Type B pancreatic cell (in vitro differentiated cells): ENCODE measurements around the gene TEX26. TPM values are rescaled to one million over a fixed set of nuclear protein-coding genes. Genes with fewer than 3 reads are reported as not detected.
A peak's percentile ranks its signal among the peaks of the same experiment; 100 is the strongest.

Experiments
- DNase-seq: peaks from one replicate; pipeline ENCODE4 v3.0.0; 2021; ENCODE audit warnings: mixed read lengths; ENCODE audit not compliant: unreplicated experiment; ENCODE audit errors: extremely low spot score
- H3K27ac Mint-ChIP-seq: 2 replicates; pipeline ENCODE4 v1.8.0; 2021; ENCODE audit warnings: mild to moderate bottlenecking, mixed read lengths
- H3K27me3 Mint-ChIP-seq: 2 replicates; pipeline ENCODE4 v1.8.0; 2021; ENCODE audit warnings: mixed read lengths
- H3K36me3 Mint-ChIP-seq: 2 replicates; pipeline ENCODE4 v1.8.0; 2021; ENCODE audit warnings: mixed read lengths
- H3K4me1 Mint-ChIP-seq: one replicate; pipeline ENCODE4 v1.8.0; 2021; ENCODE audit warnings: mixed read lengths; ENCODE audit not compliant: unreplicated experiment
- H3K4me3 Mint-ChIP-seq: 2 replicates; pipeline ENCODE4 v1.8.0; 2021; ENCODE audit warnings: mild to moderate bottlenecking, mixed read lengths
- H3K9me3 Mint-ChIP-seq: 2 replicates; pipeline ENCODE4 v1.8.0; 2021; ENCODE audit warnings: mixed read lengths
- total RNA-seq: library from RNA; stranded (reverse); gene quantifications from 2 replicates; pipeline ENCODE4 v1.2.1, GENCODE V29; 2021; ENCODE audit warnings: low replicate concordance
- TF ChIP-seq, protein P1 (sequence below): fragments of 200-600 bp; sonication (generic); conservative IDR thresholded peaks from 2 replicates; pipeline ENCODE4 v1.5.0; 2021; ENCODE audit warnings: antibody characterized with exemption, mild to moderate bottlenecking

The TEX26 gene
- total RNA-seq, 1 donor from 2014 or later, result not detected

DNA sequence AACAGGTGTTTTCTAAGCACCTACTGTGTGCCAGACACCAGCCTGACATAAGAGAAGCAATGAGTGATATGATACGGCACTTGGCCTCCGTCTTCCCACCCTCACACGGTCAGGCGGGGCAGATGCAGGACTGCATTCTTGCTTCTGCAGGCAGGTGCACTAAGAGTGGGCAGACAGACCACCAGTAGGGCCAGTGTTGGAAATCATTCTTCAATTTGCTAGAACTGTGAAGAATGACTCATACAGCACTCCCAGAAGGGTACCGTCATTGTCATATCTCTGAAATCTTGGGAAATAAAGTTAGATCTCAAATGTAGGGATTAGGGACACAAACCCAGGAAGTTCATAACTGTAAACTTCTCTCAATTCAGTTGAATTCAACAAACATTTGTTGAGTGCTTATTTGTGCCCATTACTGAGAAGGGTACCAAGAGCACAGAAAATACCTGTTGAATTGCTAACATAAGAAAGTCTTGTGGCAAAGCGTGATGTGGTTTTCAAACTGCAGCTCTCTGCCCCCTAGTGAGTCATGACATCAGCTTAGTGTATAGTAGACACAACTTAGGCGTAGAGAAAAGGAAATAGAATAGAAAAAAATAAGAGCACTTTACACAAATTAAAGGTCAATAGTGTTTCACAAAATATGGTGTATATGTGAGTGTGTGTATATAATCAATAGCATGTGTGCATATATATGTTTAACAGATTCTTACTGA lies 76.1 kb downstream of the TEX26 start:
- H3K9me3 Mint-ChIP-seq, result no peaks in the 10 kb centered on the region
- TF ChIP-seq, protein P1, sequence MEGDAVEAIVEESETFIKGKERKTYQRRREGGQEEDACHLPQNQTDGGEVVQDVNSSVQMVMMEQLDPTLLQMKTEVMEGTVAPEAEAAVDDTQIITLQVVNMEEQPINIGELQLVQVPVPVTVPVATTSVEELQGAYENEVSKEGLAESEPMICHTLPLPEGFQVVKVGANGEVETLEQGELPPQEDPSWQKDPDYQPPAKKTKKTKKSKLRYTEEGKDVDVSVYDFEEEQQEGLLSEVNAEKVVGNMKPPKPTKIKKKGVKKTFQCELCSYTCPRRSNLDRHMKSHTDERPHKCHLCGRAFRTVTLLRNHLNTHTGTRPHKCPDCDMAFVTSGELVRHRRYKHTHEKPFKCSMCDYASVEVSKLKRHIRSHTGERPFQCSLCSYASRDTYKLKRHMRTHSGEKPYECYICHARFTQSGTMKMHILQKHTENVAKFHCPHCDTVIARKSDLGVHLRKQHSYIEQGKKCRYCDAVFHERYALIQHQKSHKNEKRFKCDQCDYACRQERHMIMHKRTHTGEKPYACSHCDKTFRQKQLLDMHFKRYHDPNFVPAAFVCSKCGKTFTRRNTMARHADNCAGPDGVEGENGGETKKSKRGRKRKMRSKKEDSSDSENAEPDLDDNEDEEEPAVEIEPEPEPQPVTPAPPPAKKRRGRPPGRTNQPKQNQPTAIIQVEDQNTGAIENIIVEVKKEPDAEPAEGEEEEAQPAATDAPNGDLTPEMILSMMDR, result no peak
- H3K27me3 Mint-ChIP-seq, result peaks cover 21% of the 10 kb centered on the region
- H3K27ac Mint-ChIP-seq, result no peak overlapping the region
- peaks cover 22% of the 10 kb centered on the region for H3K4me1 Mint-ChIP-seq
- no peak for DNase-seq
- no peaks in the 10 kb centered on the region for H3K36me3 Mint-ChIP-seq
- no peak overlapping the region for H3K4me3 Mint-ChIP-seq

DNA sequence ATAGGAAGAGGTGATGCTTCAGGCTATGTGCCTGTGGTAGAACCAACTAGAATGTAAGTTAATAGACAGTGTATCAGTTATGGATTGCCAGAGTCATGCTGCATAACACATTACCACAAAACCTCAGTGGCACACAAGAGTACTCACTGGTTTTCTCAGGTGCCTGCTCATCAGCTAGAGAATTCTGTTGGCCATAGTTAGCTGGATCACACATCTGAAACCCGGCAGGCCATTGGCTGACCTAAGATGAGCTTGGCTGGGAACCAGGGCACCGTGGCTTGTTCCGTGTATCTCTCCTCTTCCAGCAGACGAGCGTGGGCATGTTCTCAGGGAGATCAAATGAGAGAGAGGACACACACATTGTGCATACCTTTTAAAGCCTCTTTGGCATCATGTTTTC lies 76.7 kb downstream of the TEX26 start:
- Mint-ChIP-seq H3K27me3 (peaks cover 21% of the 10 kb centered on the region), H3K9me3 (no peaks in the 10 kb centered on the region), H3K27ac (no peak overlapping the region), H3K4me1 (peaks cover 26% of the 10 kb centered on the region), H3K4me3 (no peak overlapping the region), H3K36me3 (no peaks in the 10 kb centered on the region)
- DNase-seq, result no peak
- TF ChIP-seq, protein P1, result no peak

DNA sequence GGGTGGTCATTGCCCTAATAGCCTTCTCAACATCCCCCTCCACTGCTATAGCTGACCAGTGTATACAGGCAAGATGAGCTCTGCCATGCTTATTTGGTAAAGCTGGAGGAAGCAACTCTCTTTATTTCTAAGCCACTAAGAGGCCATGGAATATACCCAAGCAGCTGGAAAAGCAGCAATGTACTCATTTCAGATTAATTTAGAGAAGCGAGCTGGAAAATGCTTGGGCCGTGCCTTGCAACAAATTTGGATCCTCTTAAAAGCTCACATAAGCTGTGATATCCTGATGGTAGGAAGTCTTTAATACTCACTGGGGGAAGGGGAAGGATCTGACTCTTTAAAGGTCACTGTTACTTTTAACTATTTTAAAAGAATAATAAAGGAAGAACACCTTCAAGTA lies 77.8 kb downstream of the TEX26 start:
- no peak for DNase-seq
- no peaks in the 10 kb centered on the region for H3K36me3 Mint-ChIP-seq
- TF ChIP-seq, protein P1, result no peak
- no peaks in the 10 kb centered on the region for H3K9me3 Mint-ChIP-seq
- H3K4me1 Mint-ChIP-seq, result peaks cover 34% of the 10 kb centered on the region
- no peak overlapping the region for H3K4me3 Mint-ChIP-seq
- H3K27me3 Mint-ChIP-seq, result peaks cover 21% of the 10 kb centered on the region
- H3K27ac Mint-ChIP-seq, result no peak overlapping the region

DNA sequence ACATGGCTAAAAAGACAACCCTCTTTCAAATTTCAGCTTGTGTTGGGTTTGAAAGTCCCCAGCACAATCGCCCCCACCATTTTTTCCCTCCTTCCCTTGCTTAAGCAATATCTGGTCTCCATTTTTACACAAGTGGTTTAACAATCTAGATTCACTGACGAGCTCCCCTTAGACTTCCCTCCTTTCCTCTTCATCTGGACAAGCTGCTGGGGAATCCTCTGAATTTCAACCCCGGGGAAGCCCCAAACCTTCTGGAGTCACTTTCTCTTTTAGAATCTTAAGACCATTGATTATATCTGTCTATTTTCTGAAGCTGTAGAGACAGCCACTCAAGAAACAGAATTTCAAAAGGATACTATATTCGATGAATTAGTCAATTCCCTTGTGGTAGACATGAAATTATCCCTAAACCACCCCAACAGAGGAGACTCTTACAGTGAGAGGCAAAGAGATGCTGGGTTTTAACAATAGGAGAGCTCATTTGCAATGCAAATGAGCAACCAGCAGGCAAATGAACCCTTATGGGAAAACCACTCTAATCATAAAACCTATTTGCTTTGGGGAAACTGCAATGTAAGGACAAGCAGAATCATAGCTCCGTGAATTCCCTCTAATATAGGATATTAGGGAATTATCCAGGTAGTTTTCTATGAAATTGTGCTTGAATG lies 78.9 kb downstream of the TEX26 start:
- Mint-ChIP-seq H3K27me3 (peaks cover 14% of the 10 kb centered on the region), H3K36me3 (no peaks in the 10 kb centered on the region), H3K27ac (no peak overlapping the region), H3K4me1 (peaks cover 35% of the 10 kb centered on the region), H3K4me3 (no peak overlapping the region), H3K9me3 (no peaks in the 10 kb centered on the region)
- no peak for DNase-seq
- TF ChIP-seq, protein P1, result no peak

DNA sequence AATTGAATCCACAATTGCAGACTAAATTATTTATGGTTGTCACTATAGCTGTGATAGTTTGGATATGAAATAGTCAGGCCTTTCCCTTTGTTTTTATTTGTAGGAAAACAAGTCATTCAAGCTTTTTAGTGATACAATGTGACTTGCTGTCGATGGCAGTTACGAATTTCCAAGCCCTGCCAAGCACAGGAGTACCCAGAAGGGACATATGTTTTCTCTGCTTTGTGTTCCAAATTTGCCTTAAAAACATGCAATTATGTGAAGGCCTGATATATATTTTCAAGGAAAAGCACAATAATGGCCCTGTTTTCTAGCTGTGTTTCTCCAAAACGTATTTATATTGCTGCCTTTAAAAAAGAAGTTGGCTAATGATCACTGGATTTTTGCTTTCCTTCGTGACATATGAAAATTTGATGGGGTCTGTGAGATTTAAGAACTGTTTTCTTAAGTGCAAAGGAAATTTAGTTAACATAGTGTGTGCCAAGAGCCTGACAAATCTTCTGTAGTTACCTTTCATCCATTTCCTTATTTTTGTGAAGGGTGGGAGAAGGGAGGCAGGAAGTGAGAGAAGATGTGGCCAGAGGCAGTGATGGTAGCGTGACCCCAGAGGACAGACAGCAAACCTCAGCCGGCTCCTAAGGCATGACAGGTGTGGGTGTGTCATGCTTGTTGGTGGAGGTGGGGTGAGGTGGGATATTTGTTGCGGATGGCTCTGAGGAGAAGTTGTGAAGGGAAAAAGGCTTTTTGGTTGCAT lies 79.6 kb downstream of the TEX26 start:
- Mint-ChIP-seq H3K27ac (no peak overlapping the region), H3K4me1 (peaks cover 35% of the 10 kb centered on the region), H3K27me3 (peaks cover 14% of the 10 kb centered on the region), H3K9me3 (no peaks in the 10 kb centered on the region), H3K4me3 (peak overlapping the region; percentile 10), H3K36me3 (no peaks in the 10 kb centered on the region)
- no peak for DNase-seq
- TF ChIP-seq, protein P1, result no peak
